SK-MEL-5 (cell line): ENCODE data around the gene CFLAR. TPM values are rescaled to one million over a fixed set of nuclear protein-coding genes. Genes with fewer than 3 reads are reported as not detected.
"Not testable (repeated sequence)": the region's sequence is repeated elsewhere in the genome, so short reads cannot be mapped to it uniquely, and the experiment has no call there.

Experiments
- DNase-seq: peaks from one replicate; pipeline ENCODE4 v3.0.0-alpha.2; 2016; ENCODE audit warnings: low read depth, low spot score
- in situ Hi-C: cut with HindIII; loops from 2 replicates; pipeline ENCODE4 v1.10.0; 2016; ENCODE audit warnings: low sequenced_read_pairs, high pct_unique_total_duplicates, low pct_unique_long_range_greater_than_20kb
- total RNA-seq: library from RNA; depleted of rRNA; stranded (reverse); fragments of >200 nt; shearing (Covaris generic); gene quantifications from 2 replicates; pipeline ENCODE4 v1.2.3, GENCODE V29; 2014

Gene CFLAR
- total RNA-seq, 1 experiment from 2014 or later: 38.5 TPM

DNA sequence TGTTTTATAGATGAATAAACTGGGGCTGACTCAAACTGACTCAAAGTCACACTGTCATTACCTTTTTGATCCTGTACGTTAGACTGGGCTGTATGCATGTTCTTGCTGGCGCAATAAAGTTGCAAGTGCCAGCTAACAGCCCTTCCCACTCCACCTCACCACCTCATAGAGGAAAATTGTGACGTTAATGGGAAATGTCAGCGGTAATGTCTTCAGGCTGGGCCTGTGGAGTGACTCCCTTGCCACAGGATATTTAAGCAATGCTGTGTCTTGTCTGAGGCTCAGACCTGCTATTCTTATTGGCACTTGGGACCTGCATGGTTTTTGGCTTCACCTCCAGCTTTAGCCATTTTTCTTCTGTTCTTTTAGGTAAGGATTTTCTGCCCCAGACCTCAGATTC lies 41.7 kb downstream of the CFLAR start:
- peak; percentile 72 for DNase-seq
- in situ Hi-C loops: no loop called here

DNA sequence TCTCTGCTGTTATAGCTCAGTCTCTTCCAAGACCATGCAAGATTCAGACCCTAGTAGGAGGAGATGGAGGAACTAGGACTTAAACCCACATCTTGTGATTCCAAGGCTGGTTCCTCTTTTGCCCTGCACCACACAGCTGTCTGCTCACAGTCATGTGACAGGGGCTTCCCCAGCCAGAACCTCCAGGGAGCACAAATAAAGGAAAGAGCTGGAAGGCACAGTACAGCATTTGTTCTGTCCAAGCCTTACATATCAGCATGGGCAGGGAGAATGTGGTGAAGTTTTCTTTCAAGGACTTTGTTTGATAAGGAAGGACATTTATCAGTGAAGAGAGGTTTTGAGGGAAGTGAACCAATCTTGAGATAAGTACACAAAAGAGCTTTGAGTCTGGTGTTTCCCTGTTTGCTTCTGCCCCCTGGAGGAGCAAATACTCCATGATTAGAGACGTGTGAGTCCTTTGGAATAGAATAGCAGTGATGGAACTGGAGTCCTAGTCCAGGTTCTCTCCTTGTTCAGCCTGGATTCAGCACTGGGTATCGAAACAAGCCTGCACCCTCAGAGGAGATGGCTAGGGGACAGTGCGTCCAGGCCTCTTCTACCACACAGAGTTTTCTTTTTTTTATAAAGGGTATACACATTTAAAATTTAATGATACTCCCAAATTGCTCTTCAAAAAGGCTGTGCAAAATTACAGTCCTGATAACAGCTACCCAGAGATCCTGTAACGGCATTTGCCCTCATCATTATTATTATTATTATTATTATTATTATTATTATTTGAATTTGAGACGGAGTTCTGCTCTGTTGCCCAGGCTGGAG lies 42.4 kb downstream of the CFLAR start:
- in situ Hi-C loops: no loop called here
- DNase-seq: peak; percentile 98

DNA sequence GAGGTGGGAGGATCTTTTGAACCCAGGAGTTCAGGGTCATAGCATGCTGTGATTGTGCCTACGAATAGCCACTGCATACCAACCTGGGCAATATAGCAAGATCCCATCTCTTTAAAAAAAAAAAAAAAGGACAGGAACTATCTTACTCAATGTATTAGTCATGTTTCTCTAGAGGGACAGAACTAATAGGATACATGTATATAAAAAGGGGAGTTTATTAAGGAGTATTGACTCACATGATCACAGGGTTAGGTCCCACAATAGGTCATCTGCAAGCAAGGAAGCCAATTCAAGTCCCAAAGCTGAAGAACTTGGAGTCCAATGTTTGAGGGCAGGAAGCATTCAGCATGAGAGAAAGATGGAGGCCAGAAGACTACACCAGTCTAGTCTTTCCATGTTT lies 48.2 kb downstream of the CFLAR start:
- in situ Hi-C loops: no loop called here
- DNase-seq: no peak

DNA sequence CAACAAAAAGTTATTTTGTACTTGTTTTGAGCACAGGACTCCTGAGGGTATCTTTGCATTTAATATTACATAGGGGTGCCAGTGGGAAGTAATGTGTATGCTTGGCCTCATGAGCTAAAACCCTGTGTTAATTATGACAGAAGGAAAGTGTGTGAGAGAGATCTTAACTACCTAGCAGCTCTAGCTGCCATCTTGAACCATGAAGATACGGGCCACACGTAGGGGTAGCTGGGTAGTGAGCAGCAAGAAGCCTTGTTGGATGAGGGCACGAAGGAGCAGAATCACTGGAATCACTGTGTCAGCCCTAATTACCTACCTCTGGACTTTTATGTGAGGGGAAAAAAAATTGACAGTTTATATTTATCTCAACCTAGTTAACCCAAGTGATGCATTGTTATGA lies 51.6 kb downstream of the CFLAR start:
- in situ Hi-C loops: no loop called here
- no peak for DNase-seq

DNA sequence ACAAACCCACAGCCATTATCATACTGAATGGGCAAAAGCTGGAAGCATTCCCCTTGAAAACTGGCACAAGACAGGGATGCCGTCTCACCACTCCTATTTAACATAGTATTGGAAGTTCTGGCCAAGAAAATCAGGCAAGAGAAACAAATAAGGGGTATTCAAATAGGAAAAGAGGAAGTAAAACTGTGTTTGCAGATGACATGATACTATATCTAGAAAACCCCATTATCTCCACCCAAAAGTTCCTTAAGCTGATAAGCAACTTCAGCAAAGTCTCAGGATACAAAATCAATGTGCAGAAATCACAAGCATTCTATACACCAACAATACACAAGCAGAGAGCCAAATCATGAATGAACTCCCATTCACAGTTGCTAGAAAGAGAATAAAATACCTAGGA lies 52.5 kb downstream of the CFLAR start:
- DNase-seq, in situ Hi-C loops: not testable (repeated sequence)

DNA sequence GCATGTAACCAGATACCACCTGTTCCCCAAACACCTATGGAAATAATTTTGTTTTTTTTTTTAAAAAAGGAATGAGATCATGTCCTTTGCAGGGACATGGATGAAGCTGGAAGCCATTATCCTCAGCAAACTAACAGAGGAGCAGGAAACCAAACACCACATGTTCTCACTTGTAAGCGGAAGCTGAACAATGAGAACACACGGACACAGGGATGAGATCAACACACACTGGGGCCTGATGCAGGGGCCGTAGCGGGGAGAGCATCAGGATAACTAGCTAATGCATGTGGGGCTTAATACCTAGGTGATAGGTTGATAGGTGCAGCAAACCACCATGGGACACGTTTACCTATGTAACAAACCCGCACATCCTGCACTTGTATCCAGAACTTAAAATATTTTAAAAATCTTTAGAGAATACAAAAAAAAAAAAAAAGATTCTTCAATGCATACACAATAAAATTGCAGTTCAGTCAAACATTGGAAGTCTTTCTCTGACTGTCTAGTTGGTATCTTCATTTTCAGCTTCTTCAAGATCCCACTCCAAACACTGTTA lies 55.4 kb downstream of the CFLAR start:
- in situ Hi-C loops: no loop called here
- no peak for DNase-seq

DNA sequence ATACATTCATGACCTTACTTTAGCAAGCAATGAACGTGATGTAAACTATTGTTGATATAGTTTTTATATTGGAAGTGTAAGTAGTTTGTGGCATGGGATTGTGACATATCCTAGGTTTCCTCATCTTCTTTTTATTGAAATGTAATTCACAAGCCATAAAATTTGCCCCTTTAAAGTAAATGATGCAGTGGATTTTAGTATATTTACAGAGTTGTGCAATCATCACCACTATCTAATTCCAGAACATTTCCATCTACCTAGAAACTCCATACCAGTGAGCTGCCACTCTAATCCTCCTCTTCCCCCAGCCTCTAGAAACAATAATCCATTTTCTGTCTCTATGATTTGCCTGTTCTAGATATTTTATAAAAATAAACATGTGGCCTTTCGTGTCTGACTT lies 56.3 kb downstream of the CFLAR start:
- DNase-seq: no peak
- in situ Hi-C loops: no loop called here

DNA sequence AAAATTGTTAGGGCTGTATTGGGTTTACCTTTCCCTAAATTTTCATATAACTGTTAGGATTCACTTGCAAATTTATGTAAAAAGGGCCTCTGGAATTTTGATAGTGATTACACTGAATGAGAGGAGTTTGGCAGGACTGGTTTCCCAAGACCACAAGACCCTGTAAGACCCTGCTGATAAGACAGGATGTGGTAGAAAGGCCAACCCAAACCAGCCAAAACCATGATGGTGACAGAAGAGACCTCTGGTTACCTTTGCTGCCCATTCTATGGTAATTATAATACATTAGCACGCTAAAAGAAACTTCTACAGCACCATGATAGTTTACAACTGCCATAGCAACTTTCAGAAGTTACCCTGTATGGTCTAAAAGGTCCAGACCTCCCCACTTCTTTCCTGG lies 58.7 kb downstream of the CFLAR start:
- DNase-seq: no peak
- in situ Hi-C loops: no loop called here

DNA sequence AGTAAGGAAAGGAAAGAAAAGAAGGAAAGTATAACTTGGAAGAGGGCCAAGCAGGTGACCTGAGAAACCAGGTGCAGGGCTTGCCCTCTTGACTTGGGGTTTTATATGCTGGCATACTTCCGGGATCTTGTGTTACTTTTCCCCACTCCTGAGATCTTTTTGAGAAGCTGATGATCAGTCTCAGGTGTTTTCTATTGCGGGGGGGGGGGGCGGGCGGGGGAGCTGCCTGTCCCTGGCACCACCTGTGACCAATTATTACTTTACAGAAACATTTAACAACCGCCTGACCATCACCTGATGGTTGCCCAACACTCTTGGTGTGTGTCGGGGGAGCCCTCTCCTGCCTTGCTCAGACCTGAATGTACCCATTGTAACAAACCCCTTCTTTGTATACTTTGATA lies 60.1 kb downstream of the CFLAR start:
- DNase-seq: peak; percentile 90
- in situ Hi-C loops: no loop called here

DNA sequence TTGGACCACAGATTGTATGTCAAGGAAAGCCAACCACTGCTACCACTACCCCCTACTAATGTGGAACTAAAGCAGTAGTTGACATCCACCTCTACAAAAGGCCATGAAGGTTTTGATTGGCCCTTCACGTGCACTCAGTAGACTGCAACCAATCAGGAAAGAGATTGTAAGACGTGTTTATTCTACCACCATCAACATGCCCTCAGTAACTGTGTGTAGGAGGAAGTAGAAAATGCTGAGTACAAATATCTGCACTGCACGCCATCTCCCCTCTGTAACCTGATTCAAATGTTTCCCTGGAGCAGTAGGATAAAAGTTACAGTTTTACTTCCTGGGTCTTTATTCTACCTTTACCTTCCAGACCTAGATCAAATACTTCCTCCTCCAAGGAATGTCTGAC lies 64.0 kb downstream of the CFLAR start:
- in situ Hi-C loops: no loop called here
- DNase-seq: no peak

DNA sequence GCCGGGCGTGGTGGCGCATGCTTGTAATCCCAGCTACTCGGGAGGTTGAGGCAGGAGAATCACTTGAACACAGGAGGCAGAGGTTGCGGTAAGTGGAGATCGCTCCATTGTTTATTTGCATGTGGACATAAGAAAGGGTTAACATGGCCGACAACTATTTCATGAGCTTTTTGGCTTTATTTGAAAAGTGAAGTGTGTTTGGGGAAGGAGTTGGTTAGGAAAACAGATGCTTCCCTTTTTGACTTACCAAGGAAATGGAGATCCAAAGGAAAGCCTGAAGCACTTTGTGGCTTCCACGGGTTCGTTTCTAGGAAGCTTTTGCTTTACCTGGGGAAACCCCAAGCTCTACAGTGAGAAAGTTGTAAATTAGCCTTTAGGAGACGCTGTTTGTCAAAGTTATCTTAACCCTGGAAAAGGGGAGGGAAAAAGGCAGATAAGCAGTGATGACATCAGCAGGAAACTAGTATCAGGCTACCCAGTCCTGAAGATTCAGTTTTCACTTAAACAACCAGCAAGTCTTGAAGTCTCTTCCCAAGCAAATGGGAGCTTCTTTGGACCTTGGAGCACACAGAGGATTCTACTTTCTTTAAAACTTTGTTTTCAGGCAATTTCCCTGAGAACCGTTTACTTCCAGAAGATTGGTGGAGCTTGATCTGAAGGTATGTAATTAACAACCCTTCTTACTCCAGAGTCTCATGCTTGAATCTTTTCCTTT lies 66.8 kb downstream of the CFLAR start, which contains the start of gene CASP10:
CASP10 (plus strand) TSS at position 492 of the 715 bp plus-strand sequence. CDS start 2,637 bp downstream, outside the sequence.
- in situ Hi-C loops: no loop called here
- DNase-seq: peak; percentile 88

DNA sequence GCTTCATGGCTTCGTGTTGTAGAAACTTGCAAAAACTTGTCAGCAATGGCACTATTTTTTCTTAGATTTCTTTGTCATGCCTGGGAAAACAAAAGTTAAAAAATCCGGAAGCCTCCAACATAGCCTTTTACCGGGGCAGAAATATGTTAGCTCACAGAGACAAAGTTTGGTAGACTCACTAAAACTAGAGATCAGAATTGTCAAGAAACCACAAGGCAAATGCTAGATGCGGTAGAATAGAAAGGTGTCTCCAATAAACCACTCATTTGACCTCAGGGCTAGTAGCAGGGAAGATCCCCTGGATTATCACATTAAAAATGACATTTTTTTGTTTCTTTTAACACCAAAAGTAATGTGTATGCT lies 67.4 kb downstream of the CFLAR start:
- in situ Hi-C loops: no loop called here
- no peak for DNase-seq

DNA sequence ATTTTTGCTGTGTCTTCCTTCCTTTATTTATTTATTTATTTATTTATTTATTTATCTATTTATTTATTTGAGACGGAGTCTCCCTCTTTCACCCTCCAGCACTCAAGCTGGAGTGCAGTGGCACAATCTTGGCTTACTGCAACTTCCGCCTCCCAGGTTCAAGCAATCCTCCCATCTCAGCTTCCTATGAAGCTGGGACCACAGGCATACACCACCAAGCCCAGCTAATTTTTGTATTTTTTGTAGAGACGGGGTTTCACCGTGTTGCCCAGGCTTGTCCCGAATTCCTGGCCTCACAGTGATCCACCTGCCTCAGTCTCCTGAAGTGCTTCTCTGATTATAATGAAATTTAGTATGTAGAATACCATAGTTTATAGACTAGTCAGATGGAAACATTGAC lies 67.9 kb downstream of the CFLAR start:
- in situ Hi-C loops, DNase-seq: not testable (repeated sequence)

DNA sequence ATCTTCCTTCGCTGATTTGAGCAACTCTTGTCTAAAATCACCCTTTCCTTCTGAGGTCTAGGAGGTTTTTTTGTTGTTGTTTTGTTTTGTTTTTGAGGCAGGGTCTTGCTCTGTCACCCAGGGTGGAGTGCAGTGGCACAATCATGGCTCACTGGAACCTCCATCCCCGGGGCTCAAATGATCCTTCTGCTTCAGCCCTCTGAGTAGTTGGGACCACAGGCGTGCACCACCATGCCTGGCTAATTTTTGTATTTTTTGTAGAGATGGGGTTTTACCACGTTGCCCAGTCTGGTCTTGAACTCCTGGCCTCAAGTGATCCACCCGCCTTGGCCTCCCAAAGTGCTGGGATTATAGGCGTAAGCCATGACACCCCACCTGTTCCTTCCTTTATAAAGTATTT lies 68.3 kb downstream of the CFLAR start:
- in situ Hi-C loops, DNase-seq: not testable (repeated sequence)

DNA sequence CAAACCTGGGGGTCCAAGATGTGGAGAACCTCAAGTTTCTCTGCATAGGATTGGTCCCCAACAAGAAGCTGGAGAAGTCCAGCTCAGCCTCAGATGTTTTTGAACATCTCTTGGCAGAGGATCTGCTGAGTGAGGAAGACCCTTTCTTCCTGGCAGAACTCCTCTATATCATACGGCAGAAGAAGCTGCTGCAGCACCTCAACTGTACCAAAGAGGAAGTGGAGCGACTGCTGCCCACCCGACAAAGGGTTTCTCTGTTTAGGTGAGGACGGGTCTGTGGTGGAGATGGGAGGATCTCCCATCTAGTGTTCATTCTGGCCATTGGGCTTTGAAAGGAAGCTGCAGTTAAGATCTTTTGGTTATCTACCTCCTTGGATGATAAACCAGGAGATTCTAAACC lies 69.9 kb downstream of the CFLAR start:
- in situ Hi-C loops: no loop called here
- DNase-seq: no peak

DNA sequence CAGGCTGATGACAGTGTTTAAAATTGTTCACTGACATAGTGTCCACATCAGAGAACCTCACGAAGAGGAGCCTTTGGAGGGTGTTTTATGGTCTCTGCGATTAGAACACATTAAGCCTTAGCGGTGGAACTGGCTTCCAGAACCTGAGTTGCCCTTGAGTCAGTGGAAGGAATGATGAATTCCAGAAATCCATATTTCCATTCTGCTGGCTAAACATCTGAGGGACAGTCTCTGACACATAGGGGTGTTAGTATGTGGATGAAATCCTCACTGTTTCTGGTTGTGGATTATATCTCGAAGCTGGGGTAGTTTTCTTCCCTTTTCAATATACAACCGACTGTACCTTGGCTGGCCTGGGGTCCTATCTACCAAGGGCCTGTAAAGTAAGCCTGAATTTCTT lies 71.0 kb downstream of the CFLAR start:
- in situ Hi-C loops: no loop called here

DNA sequence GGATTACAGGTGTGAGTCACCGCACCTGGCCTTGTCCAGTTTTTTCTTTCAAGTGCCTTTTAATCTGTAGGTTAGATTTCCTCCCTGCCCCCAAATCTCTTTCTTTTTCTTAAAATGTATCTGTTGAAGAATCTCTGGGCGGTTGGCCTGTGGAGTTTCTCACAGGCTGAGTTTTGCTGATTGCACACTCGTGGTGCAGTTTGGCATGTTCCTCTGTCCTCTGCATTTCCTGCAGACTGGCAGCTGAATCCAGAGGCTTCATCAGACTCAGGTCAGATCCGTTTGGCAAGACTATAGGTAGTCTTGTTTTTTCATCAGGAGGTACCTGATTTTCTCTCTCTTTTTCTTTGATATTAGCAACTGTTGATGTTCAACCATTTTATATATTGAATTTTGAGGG lies 72.5 kb downstream of the CFLAR start:
- no peak for DNase-seq
- in situ Hi-C loops: no loop called here

More for the DNA sequence above, 71.0 kb downstream of the CFLAR start:
- DNase-seq: no peak

DNA sequence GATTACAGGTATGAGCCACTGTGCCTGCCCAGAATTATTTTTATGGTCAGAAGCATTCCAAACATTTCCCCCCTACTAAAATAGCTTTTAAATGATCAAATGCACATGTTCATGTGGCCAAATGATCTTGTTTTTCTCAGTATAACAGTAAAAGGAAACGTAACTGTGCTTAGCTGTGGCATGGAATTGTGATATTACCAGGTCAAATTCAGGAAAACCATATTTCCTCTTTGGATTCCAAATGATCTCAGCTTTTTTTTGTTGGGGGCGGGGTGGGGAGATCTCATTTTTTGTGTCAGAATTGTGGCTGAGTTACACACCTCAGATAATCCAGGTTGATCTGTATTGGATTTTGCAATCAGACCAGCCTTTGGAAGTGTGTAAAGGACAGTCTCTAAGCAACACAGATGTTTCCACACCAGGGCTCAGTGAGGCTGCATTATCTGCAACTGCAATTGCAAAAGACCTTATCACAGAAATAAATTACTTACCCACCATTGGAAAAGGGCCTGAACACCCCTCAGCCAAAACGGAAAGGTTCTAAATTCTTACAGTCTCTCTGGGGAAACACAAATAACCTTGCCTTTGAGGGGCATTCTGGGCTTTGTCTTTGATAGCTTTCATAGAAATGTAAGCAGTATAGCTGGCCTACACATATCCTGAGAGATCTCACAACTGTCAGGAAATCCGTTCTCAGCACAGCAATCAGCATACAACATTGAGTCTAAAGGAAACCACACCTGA lies 75.3 kb downstream of the CFLAR start:
- DNase-seq: no peak
- in situ Hi-C loops: no loop called here
